Peyer's patch (tissue), 4 donors: ENCODE measurements around the gene CENPU.

ENCODE experiments used
- CTCF ChIP-seq, 6 experiments: fragments of 450-650 bp in 4 of 6; fragments of 200-600 bp in 2 of 6; sonication (generic) in 1 of 6; IDR thresholded peaks; one replicate each; pipeline ENCODE4 v1.5.1; 2017 to 2019; ENCODE audit warnings: antibody characterized with exemption in 6 of 6, mild to moderate bottlenecking in 3 of 6, moderate library complexity in 1 of 6
- POLR2A ChIP-seq, 2 donors: fragments of 450-650 bp; IDR thresholded peaks; one replicate each; pipeline ENCODE4 v1.5.1; 2017; ENCODE audit warnings: antibody characterized with exemption in 2 of 2, mild to moderate bottlenecking in 2 of 2, moderate library complexity in 2 of 2

- no peak for TF ChIP-seq CTCF (IDR thresholded peaks at IDR 0.05)
- TF ChIP-seq POLR2A (IDR thresholded peaks at IDR 0.05): no peak
Observed at GRCh38 chr4:184712322-184712721, 21.6 kb downstream of the CENPU start.
